GF-D8 (cell line): ENCODE measurements around the gene EDN3.

Experiments
- DNase-seq: peaks from one replicate; lab custom pipeline; 2025; lab: John Stamatoyannopoulos, UW

The EDN3 gene

GRCh38 chr20:59308493-59309201, 8.2 kb downstream of the EDN3 start:
- no peak for DNase-seq

DNA sequence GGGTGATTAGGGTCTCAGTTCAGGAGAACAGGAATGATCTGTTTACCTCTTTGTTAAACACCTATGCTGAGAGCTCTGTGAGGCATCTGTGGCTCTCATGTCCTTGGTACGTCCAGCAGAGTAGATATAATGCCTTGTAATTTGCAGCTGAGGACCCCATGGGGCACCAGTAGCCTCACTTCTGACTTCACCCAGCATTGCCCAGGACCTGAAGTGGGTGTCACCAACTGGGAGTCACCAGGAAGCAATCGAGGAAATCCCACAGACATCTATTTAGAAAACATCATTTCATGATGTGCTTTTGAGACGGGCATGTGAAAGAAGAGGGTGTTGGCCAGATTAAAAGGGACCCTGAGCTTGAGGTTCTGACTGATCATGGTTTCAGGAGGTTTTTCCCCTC, 8.8 kb downstream of the EDN3 start:
- DNase-seq = no peak

DNA sequence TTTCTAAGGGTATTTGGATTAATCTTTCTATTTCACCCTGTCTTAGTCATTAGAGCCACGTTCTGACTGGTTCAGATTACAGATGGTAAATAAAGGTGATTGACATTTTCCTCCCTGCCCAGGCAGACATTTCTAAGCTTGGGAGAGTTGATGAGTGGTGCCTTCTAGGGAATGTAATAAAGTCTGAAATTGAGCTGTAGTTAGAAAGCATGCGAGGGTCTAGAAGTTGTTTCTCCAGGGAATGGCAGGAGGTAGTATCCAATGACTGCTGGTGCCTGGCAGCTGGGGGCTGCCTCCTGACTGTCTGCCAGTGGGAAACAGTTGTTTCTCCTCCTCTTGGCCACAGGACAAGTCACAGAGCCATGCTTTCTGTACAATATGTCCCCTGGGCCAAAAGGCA, 14.6 kb downstream of the EDN3 start:
- no peak for DNase-seq

DNA sequence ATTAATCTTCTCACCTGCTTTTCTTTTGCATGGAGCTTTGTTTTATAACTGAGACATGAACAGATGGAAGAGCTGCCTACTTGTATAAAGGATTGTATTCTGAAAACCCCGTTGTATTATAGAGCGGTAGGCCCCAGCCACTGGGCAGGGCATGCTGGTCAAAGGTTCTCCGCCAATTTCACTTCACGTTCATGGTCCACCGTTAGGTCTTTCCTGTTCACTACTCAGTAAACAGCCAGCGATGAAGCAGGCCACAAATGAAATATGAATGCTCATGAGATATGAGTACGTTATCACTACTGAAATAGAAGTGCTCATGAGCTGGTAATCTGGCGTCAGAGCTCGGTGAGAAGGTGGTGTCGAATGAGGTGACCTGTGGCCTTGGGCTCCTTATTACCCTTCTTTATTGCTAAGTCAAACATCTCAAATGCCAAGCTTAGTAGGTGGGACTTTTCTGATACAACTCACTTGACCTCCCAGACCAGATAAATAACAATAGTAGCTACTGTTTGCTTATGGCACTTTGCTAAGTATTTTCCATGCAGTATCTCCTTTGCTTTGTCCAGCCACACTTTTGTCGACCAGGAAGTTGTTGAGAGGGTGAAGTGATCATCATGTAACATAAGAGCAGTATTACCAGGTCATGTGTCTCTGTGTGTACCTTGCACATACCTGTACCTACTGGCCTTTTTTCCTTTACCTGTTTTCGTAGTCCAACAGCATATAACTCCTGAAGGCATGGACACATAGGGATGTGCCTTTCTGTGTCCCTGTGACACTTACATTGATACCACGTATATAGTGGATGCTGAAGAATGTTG, 16.7 kb downstream of the EDN3 start:
- DNase-seq = no peak

DNA sequence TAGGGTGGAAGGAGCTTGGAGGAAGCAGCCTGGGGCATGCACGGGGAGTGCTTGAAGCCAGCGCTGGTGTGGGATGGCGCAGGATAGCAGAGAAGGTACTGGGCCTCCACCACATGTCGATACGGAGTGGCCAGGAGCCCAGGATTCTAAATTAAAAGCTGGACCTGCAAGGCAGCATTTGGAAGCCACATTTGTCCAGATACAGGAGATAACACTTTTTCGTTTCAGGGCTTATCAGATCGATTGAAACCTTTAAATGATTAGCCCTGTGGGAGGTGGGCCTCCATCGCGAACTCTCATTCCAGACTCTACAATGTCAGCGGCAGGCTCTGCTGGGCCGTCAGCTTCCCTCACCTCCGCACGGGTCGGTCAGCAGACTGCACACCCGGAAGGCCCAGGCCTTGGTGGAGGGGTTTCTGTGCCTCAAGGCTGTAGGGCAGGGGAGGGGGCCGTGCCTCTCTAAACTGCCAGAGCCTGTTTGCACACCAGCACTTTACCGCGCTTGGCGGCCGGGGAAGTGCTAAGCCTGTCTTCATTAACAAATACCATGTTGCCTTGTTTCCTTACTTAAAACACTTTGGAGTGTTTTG, 17.9 kb downstream of the EDN3 start:
- no peak for DNase-seq

DNA sequence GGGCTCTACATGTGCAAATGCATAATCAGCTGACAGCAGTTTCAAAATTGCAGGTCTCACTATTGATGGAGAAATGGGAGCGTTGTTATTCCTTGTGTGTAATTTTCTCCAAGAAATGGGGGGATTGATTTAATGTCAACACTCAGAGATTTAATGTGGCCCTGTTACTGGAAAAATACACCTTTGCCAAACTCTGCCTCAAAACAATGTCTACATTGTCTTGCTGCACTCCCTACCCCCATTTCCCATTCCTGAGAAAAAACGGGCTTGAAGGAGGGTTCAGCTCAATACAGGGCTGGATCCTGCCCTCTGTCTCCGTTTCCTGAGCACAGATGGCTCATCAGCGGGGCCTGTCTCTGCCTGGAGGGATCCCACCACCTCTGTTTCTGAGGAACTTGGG, 18.4 kb downstream of the EDN3 start:
- DNase-seq = no peak

- DNase-seq = no peak
These were observed 20.0 kb downstream of the EDN3 start for GRCh38 chr20:59320426-59320825.

GRCh38 chr20:59320854-59321647, 20.6 kb downstream of the EDN3 start:
- no peak for DNase-seq

DNA sequence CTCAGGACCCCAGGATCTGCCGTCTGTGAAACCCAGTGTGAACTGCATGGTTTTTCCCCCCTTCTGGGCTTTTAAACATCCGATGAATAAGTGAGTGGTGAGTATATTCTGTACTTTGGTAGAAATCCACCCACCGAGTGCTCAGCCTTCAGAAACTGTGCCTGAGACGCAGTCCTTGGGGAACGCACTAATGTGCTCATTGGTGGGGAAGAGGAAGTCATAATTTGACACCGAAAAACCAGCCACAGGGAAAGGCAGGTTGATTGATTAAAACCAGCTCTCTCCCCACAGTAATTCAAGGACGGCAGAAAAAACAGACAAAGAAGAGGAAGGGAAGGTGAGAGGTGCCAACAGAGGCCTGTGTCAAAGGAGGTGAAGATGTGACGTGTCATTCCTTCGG, 21.7 kb downstream of the EDN3 start:
- no peak for DNase-seq

DNA sequence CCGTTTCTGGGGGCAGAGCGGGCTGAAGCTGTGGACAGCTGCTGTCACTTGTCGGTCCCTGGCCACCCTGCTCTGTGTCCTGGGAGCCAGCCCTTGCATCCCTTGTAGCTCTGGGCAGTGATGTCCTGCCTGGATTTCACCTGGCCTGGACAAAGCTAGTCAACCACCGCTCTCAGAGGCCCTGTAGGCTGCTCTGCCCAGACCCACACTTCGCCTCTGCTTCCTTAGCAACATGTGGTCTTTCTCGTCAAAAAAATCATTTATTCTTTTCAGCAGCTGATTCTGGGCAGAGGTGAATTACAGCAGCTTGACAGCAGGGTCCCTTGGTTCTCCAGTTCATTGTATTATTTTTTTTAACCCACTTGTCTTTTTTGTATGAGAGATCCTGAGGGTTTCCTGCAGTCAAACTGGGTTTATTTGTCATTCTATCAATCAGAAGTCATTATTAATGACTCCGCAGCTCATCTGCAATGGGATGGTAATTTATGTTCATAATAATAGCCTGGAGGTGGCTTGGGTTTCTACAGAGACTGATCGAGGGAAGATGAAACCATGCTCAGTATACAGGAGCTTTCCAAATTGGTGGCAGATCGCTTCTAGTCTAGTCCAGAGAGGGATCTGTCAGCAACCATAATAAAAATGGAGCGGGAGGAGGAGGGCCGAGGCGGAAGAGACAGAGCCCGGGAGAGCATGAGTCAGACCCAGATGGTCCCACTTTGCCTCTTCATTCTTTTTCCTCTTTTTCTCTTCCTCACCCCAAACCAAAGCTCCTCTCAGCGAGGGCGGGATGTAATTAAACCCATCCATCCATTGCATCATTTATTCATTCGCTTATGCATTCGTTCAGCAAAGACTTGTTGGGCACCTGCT, 22.4 kb downstream of the EDN3 start:
- no peak for DNase-seq

- no peak for DNase-seq
These were observed 23.3 kb downstream of the EDN3 start for GRCh38 chr20:59323731-59324130.

DNA sequence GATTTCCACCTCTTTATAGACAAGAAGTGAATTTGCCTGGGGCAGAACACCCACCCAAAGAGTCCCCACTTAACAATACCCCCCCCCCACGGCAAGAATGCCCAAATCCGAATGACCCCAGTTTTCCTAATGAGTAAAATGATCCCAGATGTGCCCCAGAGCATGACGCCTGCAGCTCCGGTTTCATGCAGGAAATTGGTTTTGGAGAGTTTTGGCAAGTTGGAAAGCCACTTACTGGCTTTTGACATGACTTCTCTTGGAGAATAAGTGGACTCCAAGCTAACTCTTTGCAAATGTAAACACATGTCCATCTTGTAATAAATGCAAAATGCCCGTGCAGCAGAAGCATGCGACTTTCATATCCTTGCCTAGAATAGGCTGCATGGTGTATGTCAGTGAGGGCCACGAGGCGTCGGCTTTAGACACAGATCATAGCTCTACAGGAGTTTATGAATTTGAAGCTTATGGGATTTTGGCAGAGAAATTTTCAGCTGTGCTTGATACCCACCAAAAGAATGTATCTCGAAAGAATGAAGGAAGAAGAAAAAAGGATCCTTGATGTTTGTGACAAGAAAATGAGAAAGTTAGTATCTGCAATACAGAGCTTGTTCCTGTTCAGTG, 24.2 kb downstream of the EDN3 start:
- no peak for DNase-seq

DNA sequence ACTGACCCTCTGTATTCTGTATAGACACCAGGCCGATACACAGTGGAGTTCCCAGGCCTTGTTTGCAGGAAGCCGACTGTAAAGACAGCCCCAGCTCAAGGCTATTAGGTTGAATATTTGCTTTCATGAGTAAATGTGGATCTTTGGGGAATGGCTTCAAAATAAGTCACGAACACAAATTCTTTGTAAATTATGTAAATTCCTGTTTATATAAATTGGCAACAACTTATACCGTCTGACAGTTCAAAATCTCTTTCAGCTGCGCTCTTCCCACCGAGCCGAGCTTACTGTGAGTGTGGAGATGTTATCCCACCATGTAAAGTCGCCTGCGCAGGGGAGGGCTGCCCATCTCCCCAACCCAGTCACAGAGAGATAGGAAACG, 24.7 kb downstream of the EDN3 start:
- no peak for DNase-seq

GRCh38 chr20:59326188-59326587, 25.8 kb downstream of the EDN3 start:
- no peak for DNase-seq

DNA sequence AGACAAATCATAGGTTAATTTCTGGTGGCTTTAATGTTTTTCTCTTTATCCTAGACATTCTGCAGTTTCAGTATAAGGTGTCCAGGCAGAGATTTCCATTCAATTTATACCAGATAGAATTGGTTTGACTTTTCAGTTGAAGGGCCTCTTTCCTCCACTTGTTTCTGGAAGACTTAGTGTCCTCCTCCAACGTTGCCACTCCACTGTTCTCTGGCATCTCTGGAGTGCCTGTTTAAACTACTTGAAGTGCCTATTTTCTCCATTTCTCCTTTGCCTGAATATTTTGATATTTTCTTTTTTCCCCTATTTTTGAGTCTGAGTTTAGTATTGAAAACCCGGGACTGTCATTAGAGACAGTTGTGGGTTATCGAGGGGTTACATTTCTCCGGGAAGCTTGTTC, 27.7 kb downstream of the EDN3 start:
- no peak for DNase-seq

DNA sequence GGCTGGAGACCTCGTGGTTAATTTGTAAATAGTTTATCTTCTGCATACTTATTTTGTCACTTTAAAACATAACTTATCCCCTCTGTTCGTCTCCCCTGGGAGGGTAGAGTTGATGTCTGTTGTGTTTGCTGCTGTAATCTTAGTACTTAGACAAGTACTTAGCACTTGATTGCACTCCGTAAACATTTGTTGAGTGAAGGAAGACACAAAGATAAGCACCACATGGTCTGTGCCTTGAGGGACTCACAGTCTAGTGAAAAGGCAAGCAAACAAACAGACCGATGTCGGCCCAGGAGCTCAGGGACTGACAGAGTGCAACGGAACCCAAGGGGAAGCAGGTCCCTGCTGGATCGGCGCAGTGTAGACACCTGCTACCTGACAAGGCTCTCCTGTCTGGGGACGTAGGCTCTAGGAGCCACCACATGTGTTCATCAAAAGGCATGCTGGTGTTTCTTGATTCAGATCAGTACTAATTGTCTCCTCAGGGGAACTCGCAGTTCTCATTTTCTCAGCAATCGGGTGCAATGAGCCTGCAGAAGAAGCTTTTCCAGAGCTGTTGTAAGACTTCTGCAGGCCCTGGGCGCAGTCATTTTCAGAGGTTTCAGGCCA, 31.4 kb downstream of the EDN3 start:
- no peak for DNase-seq

- no peak for DNase-seq
These were observed 32.9 kb downstream of the EDN3 start for GRCh38 chr20:59333260-59333845.

GRCh38 chr20:59333951-59334350, 33.5 kb downstream of the EDN3 start:
- DNase-seq = no peak

DNA sequence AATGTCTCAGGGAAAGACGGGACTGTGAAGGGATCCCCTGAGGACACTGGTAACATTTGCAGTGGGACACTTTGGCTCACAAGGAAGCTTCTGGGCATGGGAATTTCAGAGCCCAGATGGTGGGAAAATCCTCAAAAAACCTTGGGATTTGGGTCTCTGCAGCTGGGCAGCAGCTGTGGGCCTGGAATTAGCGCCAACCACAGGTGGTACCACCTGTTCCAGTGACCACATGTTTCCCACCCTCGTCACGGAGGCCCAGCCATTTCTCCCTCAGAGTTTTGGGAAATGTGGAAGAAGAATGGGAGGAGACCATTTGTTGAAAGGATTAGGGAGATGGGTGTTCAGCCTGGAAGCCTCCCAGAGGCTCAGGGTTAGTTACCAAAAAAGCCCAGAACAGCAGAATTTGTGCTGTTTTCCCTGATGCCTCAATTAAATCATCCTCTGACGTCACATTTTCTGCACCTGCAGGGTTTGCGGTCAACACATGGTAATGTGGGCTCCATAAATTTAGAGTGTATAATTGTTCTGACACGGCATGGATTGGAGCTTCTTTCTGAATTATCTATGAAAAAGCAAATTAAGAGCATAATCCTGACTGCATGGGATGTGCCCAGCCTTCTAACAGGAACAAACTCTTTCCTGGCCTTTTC, 34.4 kb downstream of the EDN3 start:
- DNase-seq = no peak

DNA sequence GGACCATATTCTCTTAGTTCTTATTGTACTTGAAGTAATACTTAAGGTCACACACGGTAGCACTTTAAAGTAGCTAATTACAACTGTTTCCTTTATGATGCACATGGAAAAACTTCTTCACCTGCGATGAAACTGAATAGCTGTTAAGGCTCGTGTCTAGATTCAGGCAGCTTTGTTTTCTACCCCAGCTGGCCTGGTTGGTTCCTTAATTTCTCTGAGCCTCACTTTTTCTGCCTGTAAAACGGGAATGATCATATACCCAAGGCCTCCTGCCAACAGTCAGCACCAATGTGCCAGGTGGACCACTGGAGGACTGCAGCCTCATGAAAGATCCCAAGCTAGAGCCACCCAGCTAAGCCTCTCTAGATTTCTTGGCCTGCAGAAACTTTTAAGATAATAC, 35.0 kb downstream of the EDN3 start:
- DNase-seq = no peak
